Upper lobe of left lung (tissue), 6 donors: ENCODE results near the gene TNFRSF6B. TPM values are rescaled to one million over a fixed set of nuclear protein-coding genes. Genes with fewer than 3 reads are reported as not detected.

Experiments used
- ATAC-seq, 2 donors: fragments of 200-7000 bp; cut with Tn5 transposase; one replicate each; pipeline ENCODE4 v1.9.1; 2022; ENCODE audit warnings: mild to moderate bottlenecking in 2 of 2, moderate library complexity in 2 of 2; ENCODE audit not compliant: low FRiP score in 2 of 2
- DNase-seq, 2 donors: peaks; one replicate each; pipeline ENCODE4 v3.0.0-alpha.2; 2019 to 2020
- H3K27ac ChIP-seq, 4 donors: fragments of 200-600 bp; sonication (generic); one replicate each; pipeline ENCODE4 v1.5.1; 2016 to 2019
- H3K27me3 ChIP-seq, 4 donors: fragments of 200-600 bp; sonication (generic); one replicate each; pipeline ENCODE4 v1.5.1; 2017 to 2019
- H3K36me3 ChIP-seq, 4 donors: fragments of 200-600 bp; sonication (generic); one replicate each; pipeline ENCODE4 v1.5.1; 2016 to 2019
- H3K4me1 ChIP-seq, 4 donors: fragments of 200-600 bp; sonication (generic); one replicate each; pipeline ENCODE4 v1.5.1; 2018 to 2019
- H3K4me3 ChIP-seq, 4 donors: fragments of 200-600 bp; sonication (generic); one replicate each; pipeline ENCODE4 v1.5.1; 2017 to 2019; ENCODE audit warnings: mild to moderate bottlenecking in 2 of 4, moderate library complexity in 1 of 4
- H3K9me3 ChIP-seq, 4 donors: fragments of 200-600 bp; sonication (generic); one replicate each; pipeline ENCODE4 v1.5.1; 2018 to 2019
- CTCF ChIP-seq, 6 experiments: fragments of 450-650 bp in 4 of 6; fragments of 200-600 bp in 2 of 6; sonication (generic) in 2 of 6; IDR thresholded peaks; one replicate each; pipeline ENCODE4 v1.5.1; 2016 to 2019; ENCODE audit warnings: antibody characterized with exemption in 6 of 6
- EP300 ChIP-seq, 4 donors: sonication (generic); formaldehyde crosslinking; IDR thresholded peaks; one replicate each; pipeline ENCODE4 v1.5.1; 2017; ENCODE audit warnings: antibody characterized with exemption in 4 of 4, control low read depth in 2 of 4
- POLR2A ChIP-seq, 4 donors: fragments of 450-650 bp; IDR thresholded peaks; one replicate each; pipeline ENCODE4 v1.5.1; 2016 to 2017; ENCODE audit warnings: antibody characterized with exemption in 4 of 4, mild to moderate bottlenecking in 2 of 4
- POLR2AphosphoS5 ChIP-seq, 2 donors: sonication (generic); formaldehyde crosslinking; IDR thresholded peaks; one replicate each; pipeline ENCODE4 v1.5.1; 2017; ENCODE audit warnings: antibody characterized with exemption in 2 of 2
- WGBS, 2 donors: methylation state at CpG; one replicate each; pipeline ENCODE4 v1.1.5; 2017 to 2018; 5-methylcytosine and 5-hydroxymethylcytosine counted together
- total RNA-seq, 6 donors: library from RNA; depleted of rRNA in 4 of 6; stranded (reverse); fragments of >200 nt in 4 of 6; gene quantifications; one replicate each; pipeline versions ENCODE4 v1.1.0 to v1.2.1, GENCODE V29; 2016 to 2021
- donor health status: DM: no; HTN: no; CAD: no; lungs with moderate emphysema.
- donor health status: DM: no; HTN: yes; CAD: no; lungs with severe emphysema.

Gene TNFRSF6B
- total RNA-seq, 6 donors from 2014 or later: 13.8 to 34.8 (median 16.9) TPM

- H3K36me3 ChIP-seq: peaks cover 0 to 60% (median 27%) of the 10 kb centered on the region in 4 donors
Observed at GRCh38 chr20:63673951-63674350, 22.5 kb upstream of the TNFRSF6B start.

GRCh38 chr20:63675681-63676368, 20.6 kb upstream of the TNFRSF6B start:
- Histone ChIP-seq H3K27ac (no peak overlapping the region), H3K4me3 (no peak overlapping the region), H3K27me3 (no peaks in the 10 kb centered on the region), H3K4me1 (no peaks in the 10 kb centered on the region), H3K36me3 (peaks cover 0 to 73% (median 28%) of the 10 kb centered on the region in 4 donors), H3K9me3 (no peaks in the 10 kb centered on the region)
- no peak for ATAC-seq
- DNase-seq: peak in 1 of 2 donors; percentile 34
- WGBS, 2 donors: 91 to 94% methylated on average over 17 to 20 of the region's 20 CpGs
- no peak for TF ChIP-seq CTCF (IDR thresholded peaks at IDR 0.05)
- no peak for TF ChIP-seq POLR2AphosphoS5 (IDR thresholded peaks at IDR 0.05)
- no peak for TF ChIP-seq POLR2A (IDR thresholded peaks at IDR 0.05)
- no peak for TF ChIP-seq EP300 (IDR thresholded peaks at IDR 0.05)

More at GRCh38 chr20:63673951-63674350, 22.5 kb upstream of the TNFRSF6B start:
- DNase-seq (peak in 1 of 2 donors; percentile 66), ATAC-seq (peak in 1 of 2 donors; percentile 61)
- no peaks in the 10 kb centered on the region for H3K27me3 ChIP-seq
- no peaks in the 10 kb centered on the region for H3K9me3 ChIP-seq
- TF ChIP-seq POLR2A (IDR thresholded peaks at IDR 0.05): no peak
- TF ChIP-seq POLR2AphosphoS5 (IDR thresholded peaks at IDR 0.05): no peak
- no peak for TF ChIP-seq CTCF (IDR thresholded peaks at IDR 0.05)
- TF ChIP-seq EP300 (IDR thresholded peaks at IDR 0.05): no peak
- WGBS, 2 donors: 98 to 100% methylated on average over 2 to 12 of the region's 14 CpGs
- no peak overlapping the region for H3K4me3 ChIP-seq
- no peak overlapping the region for H3K27ac ChIP-seq
- H3K4me1 ChIP-seq: no peaks in the 10 kb centered on the region

GRCh38 chr20:63678071-63678470, 18.4 kb upstream of the TNFRSF6B start:
- no peak for DNase-seq
- Histone ChIP-seq H3K27ac (no peak overlapping the region), H3K4me3 (no peak overlapping the region), H3K36me3 (peaks cover 0 to 64% (median 25%) of the 10 kb centered on the region in 4 donors), H3K27me3 (no peaks in the 10 kb centered on the region), H3K4me1 (peaks cover 0 to 13% (median 3%) of the 10 kb centered on the region in 4 donors), H3K9me3 (no peaks in the 10 kb centered on the region)
- WGBS, 2 donors: 87 to 89% methylated on average over 6 to 13 of the region's 13 CpGs
- no peak for ATAC-seq
- no peak for TF ChIP-seq EP300 (IDR thresholded peaks at IDR 0.05)
- no peak for TF ChIP-seq POLR2AphosphoS5 (IDR thresholded peaks at IDR 0.05)
- no peak for TF ChIP-seq CTCF (IDR thresholded peaks at IDR 0.05)
- TF ChIP-seq POLR2A (IDR thresholded peaks at IDR 0.05): no peak

DNA sequence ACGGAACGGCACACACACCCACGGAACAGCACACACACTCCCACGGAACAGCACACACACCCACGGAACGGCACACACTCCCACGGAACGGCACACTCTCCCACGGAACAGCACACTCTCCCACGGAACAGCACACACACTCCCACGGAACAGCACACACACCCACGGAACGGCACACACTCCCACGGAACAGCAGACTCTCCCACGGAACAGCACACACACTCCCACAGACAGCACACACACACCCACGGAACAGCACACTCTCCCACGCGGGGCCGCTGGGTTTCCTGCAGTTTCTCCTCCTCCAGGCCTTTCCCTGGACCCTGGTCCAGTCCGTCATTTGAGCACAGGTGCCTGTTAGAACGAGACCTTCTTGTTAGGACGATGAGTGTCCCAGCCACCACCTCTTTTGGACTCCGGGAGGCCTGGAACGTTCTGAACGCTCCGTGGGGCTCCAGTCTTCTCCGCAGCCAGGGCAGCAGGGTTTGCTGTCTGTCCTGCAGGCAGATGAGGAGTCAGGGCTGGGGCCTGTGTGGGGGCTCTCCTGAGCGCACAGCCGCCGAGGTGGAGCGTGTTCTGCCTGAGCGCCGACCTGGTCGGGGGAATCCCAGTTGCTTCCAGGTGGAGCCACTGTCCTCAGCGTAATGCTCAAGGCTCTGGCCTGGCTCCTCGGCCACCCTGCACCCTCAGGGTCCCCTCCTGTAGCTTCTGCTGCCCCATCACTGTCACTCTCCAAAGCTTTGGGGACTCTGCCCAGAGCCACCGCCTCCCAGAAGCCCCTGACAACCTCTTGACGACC, 17.6 kb upstream of the TNFRSF6B start:
- no peak overlapping the region for H3K4me3 ChIP-seq
- H3K27me3 ChIP-seq: no peaks in the 10 kb centered on the region
- H3K27ac ChIP-seq: no peak overlapping the region
- DNase-seq (peak in 1 of 2 donors; percentile 61), ATAC-seq (no peak)
- peaks cover 0 to 61% (median 21%) of the 10 kb centered on the region in 4 donors for H3K36me3 ChIP-seq
- 90 to 93% methylated on average over 30 to 38 of the region's 38 CpGs for WGBS, 2 donors
- H3K4me1 ChIP-seq: peaks cover 0 to 13% (median 3%) of the 10 kb centered on the region in 4 donors
- TF ChIP-seq POLR2AphosphoS5 (IDR thresholded peaks at IDR 0.05): no peak
- no peak for TF ChIP-seq EP300 (IDR thresholded peaks at IDR 0.05)
- TF ChIP-seq CTCF (IDR thresholded peaks at IDR 0.05): no peak
- no peak for TF ChIP-seq POLR2A (IDR thresholded peaks at IDR 0.05)
- H3K9me3 ChIP-seq: no peaks in the 10 kb centered on the region
